Peyer's patch (tissue), 4 donors: Measurements from ENCODE around the gene LRTM1. TPM values are rescaled to one million over a fixed set of nuclear protein-coding genes. Genes with fewer than 3 reads are reported as not detected.

Experiments
- DNase-seq, 3 donors: peaks; one replicate each; pipeline ENCODE4 v3.0.0-alpha.2; 2017 to 2019
- H3K27ac ChIP-seq, 4 donors: fragments of 200-600 bp; sonication (generic); one replicate each; pipeline ENCODE4 v1.5.1; 2016 to 2019
- H3K27me3 ChIP-seq, 2 donors: fragments of 200-600 bp; sonication (generic); one replicate each; pipeline ENCODE4 v1.5.1; 2019
- H3K36me3 ChIP-seq, 3 donors: fragments of 200-600 bp; sonication (generic); one replicate each; pipeline ENCODE4 v1.5.1; 2016 to 2019
- H3K4me1 ChIP-seq, 4 donors: fragments of 200-600 bp; sonication (generic); one replicate each; pipeline ENCODE4 v1.5.1; 2016 to 2019
- H3K4me3 ChIP-seq, 4 donors: fragments of 200-600 bp; sonication (generic); 1 replicate in 3 of 4; 2 replicates in 1 of 4; pipeline ENCODE4 v1.5.1; 2016 to 2019; ENCODE audit warnings: mild to moderate bottlenecking in 1 of 4
- H3K9me3 ChIP-seq, 4 donors: fragments of 200-600 bp; sonication (generic); one replicate each; pipeline ENCODE4 v1.5.1; 2016 to 2019; ENCODE audit warnings: mild to moderate bottlenecking in 1 of 4
- CTCF ChIP-seq, 6 experiments: fragments of 450-650 bp in 4 of 6; fragments of 200-600 bp in 2 of 6; sonication (generic) in 1 of 6; IDR thresholded peaks; one replicate each; pipeline ENCODE4 v1.5.1; 2017 to 2019; ENCODE audit warnings: antibody characterized with exemption in 6 of 6, mild to moderate bottlenecking in 3 of 6, moderate library complexity in 1 of 6
- POLR2A ChIP-seq, 2 donors: fragments of 450-650 bp; IDR thresholded peaks; one replicate each; pipeline ENCODE4 v1.5.1; 2017; ENCODE audit warnings: antibody characterized with exemption in 2 of 2, mild to moderate bottlenecking in 2 of 2, moderate library complexity in 2 of 2
- total RNA-seq, 4 donors: library from RNA; depleted of rRNA; stranded (reverse); fragments of >200 nt; gene quantifications; one replicate each; pipeline ENCODE4 v1.1.0, GENCODE V29; 2016

The LRTM1 gene
- total RNA-seq, 4 donors from 2014 or later, result not detected

- Histone ChIP-seq H3K4me3 (no peak overlapping the region), H3K9me3 (no peaks in the 10 kb centered on the region), H3K27ac (no peak overlapping the region), H3K4me1 (no peaks in the 10 kb centered on the region), H3K27me3 (no peaks in the 10 kb centered on the region), H3K36me3 (no peaks in the 10 kb centered on the region)
- DNase-seq, result no peak
- TF ChIP-seq POLR2A (IDR thresholded peaks at IDR 0.05) (no peak), CTCF (IDR thresholded peaks at IDR 0.05) (no peak)
These were observed 32.8 kb upstream of the LRTM1 start for GRCh38 chr3:54960701-54961100.

GRCh38 chr3:54960082-54960481 lies 32.2 kb upstream of the LRTM1 start:
- Histone ChIP-seq H3K9me3 (no peaks in the 10 kb centered on the region), H3K4me1 (no peaks in the 10 kb centered on the region), H3K27ac (no peak overlapping the region), H3K4me3 (no peak overlapping the region), H3K36me3 (no peaks in the 10 kb centered on the region), H3K27me3 (no peaks in the 10 kb centered on the region)
- no peak for DNase-seq
- TF ChIP-seq POLR2A (IDR thresholded peaks at IDR 0.05), result no peak
- TF ChIP-seq CTCF (IDR thresholded peaks at IDR 0.05), result no peak

- TF ChIP-seq POLR2A (IDR thresholded peaks at IDR 0.05) (no peak), CTCF (IDR thresholded peaks at IDR 0.05) (no peak)
- H3K27ac ChIP-seq, result no peak overlapping the region
- no peak for DNase-seq
These were observed 29.9 kb upstream of the LRTM1 start for GRCh38 chr3:54957711-54958110.

GRCh38 chr3:54955941-54956340 lies 28.1 kb upstream of the LRTM1 start:
- Histone ChIP-seq H3K36me3 (no peaks in the 10 kb centered on the region), H3K27ac (no peak overlapping the region), H3K27me3 (no peaks in the 10 kb centered on the region), H3K4me1 (no peaks in the 10 kb centered on the region), H3K9me3 (no peaks in the 10 kb centered on the region), H3K4me3 (no peak overlapping the region)
- no peak for TF ChIP-seq CTCF (IDR thresholded peaks at IDR 0.05)
- TF ChIP-seq POLR2A (IDR thresholded peaks at IDR 0.05), result no peak
- DNase-seq, result no peak

More at GRCh38 chr3:54957711-54958110, 29.9 kb upstream of the LRTM1 start:
- Histone ChIP-seq H3K36me3 (no peaks in the 10 kb centered on the region), H3K4me3 (no peak overlapping the region), H3K27me3 (no peaks in the 10 kb centered on the region), H3K9me3 (no peaks in the 10 kb centered on the region), H3K4me1 (no peaks in the 10 kb centered on the region)

- Histone ChIP-seq H3K27me3 (no peaks in the 10 kb centered on the region), H3K4me1 (no peaks in the 10 kb centered on the region), H3K36me3 (no peaks in the 10 kb centered on the region), H3K9me3 (no peaks in the 10 kb centered on the region), H3K4me3 (no peak overlapping the region), H3K27ac (no peak overlapping the region)
- DNase-seq, result no peak
- no peak for TF ChIP-seq CTCF (IDR thresholded peaks at IDR 0.05)
- no peak for TF ChIP-seq POLR2A (IDR thresholded peaks at IDR 0.05)
These were observed 27.6 kb upstream of the LRTM1 start for GRCh38 chr3:54955496-54955895.

- Histone ChIP-seq H3K27ac (no peak overlapping the region), H3K4me3 (no peak overlapping the region), H3K27me3 (no peaks in the 10 kb centered on the region), H3K4me1 (no peaks in the 10 kb centered on the region), H3K9me3 (no peaks in the 10 kb centered on the region), H3K36me3 (no peaks in the 10 kb centered on the region)
- no peak for DNase-seq
- no peak for TF ChIP-seq CTCF (IDR thresholded peaks at IDR 0.05)
These were observed 26.7 kb upstream of the LRTM1 start for GRCh38 chr3:54954521-54954920.
